GM21390 (cell line): ENCODE results near the gene YPEL3.
A peak's percentile ranks its signal among the peaks of the same experiment; 100 is the strongest.
"Not testable (repeated sequence)": the region's sequence is repeated elsewhere in the genome, so short reads cannot be mapped to it uniquely, and the experiment has no call there.

Experiments
- ATAC-seq: cut with Tn5 transposase; IDR thresholded peaks from one replicate; pipeline ENCODE4 v1.9.1; 2021; ENCODE audit not compliant: unreplicated experiment

The YPEL3 gene

GRCh38 chr16:30117768-30118167 is 21.8 kb upstream of the YPEL3 start:
- ATAC-seq, result no peak

- ATAC-seq, result no peak
Measured at GRCh38 chr16:30116291-30117207, 20.5 kb upstream of the YPEL3 start.

DNA sequence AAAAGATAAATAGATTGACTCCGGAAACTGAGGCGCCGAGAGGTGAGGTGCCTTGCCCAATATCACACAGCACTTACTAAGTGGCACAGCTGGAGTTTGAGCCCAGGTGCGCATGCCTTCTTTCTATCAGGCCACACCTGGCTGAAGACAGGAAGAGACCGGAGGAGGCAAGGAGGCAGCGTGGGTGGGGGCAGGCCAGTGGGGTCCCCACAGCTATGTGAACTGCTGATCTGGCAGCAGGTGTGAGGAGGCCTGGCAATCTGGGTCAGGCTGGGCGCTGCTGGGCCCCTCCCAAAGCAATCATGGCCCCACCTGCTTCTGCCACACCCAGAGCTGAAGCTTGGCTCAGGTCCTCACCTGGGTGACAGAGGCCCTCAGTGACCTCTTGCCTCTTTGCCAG is 19.2 kb upstream of the YPEL3 start:
- no peak for ATAC-seq

GRCh38 chr16:30114833-30115232 is 18.8 kb upstream of the YPEL3 start:
- not testable (repeated sequence) for ATAC-seq

DNA sequence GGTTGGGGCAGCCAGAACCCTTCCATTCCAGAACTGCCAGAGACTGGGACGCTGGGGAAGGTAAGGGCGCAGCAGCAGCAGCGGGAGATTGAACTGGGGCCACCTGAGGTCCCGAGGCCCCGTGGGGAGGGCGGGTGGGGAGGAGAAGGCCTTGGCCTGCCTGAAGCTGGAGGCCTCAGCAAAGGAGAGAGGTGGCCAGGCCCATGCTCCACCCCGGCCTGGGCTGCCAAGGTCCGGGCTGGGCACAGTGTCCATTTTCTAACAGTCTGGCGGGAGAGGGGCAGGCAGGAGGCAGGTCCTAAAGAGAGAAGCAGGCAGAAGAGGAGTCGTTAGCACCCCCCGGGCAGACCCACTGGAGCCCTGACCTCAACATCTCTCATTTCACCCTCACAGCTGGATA is 18.4 kb upstream of the YPEL3 start:
- no peak for ATAC-seq

DNA sequence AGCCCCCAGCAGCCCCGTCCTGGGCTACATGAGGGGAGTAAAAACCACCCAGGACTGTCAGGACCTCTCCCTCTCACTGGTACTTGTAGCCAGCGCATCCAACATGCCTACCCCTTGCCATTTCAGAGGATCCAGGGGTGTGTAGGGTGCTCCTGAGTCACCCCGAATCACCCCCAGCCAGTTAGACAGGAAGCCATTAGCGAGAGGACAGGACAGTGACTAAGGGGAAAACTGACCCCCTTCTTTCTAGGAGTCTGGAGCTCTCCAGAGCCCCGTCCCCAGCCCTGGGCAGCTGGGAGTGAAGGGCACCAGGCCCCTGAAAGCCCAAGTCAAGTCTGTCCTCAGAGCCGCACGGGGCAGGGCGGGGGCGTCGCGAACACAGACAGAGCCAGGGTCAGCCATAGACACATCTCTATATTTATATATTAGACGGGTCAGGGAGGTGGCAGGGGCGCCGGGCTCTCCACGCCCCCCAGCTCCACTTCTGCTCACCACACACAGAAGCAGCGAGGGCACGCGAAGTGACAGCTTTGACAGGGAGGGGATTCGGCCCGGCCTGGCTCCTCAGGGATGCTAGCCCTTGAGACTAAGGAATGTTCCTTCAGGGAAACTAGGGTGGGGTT is 17.8 kb upstream of the YPEL3 start:
- ATAC-seq, result no peak

GRCh38 chr16:30113031-30113710 is 17.2 kb upstream of the YPEL3 start, which contains the start of gene GDPD3:
TSS of gene GDPD3 (minus strand) at chr16:30113537. CDS start at chr16:30113478, 59 bp downstream.
- ATAC-seq, result no peak

DNA sequence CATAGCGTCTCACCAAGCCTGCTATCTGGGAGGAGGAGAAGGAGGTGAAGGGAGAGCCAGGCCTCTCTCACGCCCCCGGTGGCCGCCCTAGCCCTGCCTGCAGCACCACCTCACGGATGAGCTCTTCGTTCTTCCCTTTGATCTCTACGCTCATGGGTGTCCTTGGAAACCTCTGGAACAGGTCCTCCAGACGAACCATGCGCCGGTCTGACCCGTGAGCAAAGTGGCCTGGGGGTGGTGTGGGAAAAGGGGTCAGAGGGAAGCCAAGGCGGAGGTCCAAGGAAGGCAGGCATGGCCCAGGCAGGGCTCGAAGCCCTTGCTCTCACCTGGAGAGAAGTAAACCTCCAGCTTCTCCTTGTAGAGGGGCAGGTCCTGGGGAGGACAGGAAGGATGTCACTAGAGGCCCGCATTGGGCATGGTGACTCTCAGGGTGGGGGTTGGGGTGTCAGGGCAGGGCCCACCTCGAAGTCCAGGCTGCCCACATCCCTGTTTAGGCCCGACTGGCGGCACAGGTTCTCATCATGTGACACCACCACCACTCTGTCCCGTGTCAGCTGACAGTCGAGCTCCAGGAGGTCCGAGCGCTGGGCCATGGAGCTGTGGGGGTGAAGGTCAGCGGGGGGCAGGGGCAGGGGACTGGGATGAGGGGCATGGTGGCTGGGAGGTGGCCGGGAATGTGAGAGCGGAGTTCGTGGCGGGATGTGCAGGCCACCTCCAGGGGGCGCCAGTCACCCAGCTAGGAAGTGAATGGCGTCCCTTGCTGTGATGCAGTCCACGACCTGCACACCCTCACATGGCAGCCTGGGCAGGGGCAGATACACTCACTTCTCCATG is 16.4 kb upstream of the YPEL3 start:
- ATAC-seq, result no peak

GRCh38 chr16:30110661-30111060 is 14.6 kb upstream of the YPEL3 start:
- ATAC-seq, result no peak

- no peak for ATAC-seq
Measured at GRCh38 chr16:30108059-30108850, 12.2 kb upstream of the YPEL3 start.

DNA sequence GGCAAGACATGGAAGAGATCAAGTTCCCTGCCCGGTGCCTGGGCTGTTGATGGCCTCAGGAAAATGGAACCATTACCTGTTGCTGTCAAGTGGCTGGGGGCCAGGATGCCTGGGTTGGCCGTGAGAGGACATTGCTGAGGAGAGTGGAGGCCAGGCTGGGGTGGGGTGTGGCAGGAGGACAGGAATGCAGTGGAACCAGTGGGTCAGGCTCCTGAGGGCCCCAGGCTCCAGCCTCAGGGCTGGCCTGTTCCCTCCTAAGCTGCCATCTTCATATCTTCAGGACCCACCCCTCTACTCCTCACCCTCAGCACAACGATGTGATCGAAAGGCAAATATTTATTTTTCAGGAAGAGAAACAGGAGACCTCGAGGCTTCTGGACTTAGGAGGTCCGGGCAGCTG is 8.5 kb upstream of the YPEL3 start:
- ATAC-seq, result no peak

DNA sequence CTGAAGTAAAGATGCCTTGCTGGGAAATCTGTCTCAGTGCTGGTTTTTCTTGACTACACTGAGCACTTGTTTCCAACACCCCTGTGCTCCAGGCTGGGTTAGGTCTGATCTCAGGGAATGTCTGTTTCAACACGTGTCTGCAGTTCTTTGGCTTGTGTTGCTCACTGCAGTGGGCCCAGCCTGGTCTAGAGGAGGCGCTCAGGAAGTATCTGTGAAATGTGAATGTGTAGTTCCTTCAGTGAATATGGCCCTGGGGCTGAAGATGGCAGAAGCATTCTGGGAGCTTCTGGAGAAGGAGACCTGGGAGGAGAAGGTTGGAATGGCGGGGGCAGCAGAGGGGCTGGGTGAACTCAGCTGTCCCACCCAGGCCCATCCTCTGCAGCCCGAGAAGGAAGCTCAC is 8.1 kb upstream of the YPEL3 start:
- ATAC-seq, result no peak

DNA sequence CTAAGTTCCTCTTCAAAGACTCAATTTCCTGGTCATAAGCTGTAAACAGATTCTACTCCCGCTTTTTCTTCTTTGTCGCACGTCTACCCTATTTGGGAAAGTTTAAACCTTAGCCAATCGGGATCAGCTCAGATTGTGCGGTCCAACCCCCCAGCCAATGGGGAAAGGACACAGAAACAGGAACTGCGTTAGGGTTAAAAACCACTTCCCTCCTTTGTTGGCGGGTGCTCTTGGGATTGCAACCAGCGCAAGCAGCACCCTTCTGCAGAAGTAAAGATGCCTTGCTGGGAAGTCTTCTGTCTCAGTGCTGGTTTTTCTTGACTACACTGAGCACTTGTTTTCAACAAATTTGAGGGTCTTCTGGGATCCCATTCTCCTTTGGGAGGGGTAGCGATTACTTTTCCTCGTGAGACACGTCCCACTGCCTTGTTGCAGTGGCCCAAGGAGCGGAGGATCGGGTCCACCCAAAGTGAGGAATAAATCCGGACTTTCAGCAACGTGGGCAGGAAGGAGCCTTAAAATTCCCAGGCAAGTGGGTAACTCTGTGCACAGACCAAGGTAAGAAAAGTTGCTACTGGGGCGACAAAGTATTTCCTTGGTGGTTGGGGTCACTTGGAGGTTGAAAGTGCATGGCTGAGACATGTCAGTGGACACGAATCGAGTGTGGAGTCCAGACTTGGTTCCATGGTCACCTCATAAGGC is 1.0 kb upstream of the YPEL3 start:
- ATAC-seq, result no peak

- ATAC-seq, result no peak
Measured at GRCh38 chr16:30095166-30096078, 591 bp downstream of the YPEL3 start.

- ATAC-seq, result no peak
Measured at GRCh38 chr16:30094541-30095165, 1.4 kb downstream of the YPEL3 start.

DNA sequence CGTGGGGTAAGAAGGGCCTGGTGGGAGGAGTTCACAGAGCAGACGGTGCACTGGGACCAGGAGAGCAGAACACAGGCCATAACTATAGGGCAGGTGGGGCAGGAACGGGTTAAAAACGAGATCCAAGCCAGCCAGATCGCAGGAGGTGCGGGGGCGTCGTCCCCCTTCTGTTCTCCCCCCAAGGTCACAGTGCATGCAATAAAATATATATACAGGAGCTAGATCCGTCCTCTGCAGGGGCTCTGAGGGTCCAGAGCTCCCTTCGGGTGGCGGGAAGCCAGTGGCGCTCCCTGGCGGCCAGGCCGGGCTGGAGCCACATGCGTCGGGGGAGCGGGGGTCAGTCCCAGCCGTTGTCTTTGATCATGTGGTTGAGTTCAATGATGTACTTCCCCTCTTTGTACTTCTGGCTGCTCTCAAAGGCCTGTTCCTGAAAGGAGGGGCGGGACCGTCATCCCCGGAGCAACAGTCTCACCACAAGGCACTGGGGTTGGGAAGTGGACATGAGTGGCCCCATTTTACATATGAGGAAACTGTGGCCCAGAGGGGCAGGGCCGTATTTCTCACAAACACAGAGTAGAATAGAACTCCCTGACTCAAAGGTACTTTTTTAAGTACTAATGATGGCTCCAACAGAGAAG is 3.5 kb downstream of the YPEL3 start:
- peak; percentile 34 for ATAC-seq
